Neural progenitor cell (in vitro differentiated cells): Measurements from ENCODE around the gene ZNF736. TPM values are rescaled to one million over a fixed set of nuclear protein-coding genes. Genes with fewer than 3 reads are reported as not detected.
"Not testable (repeated sequence)": the region's sequence is repeated elsewhere in the genome, so short reads cannot be mapped to it uniquely, and the experiment has no call there.

Experiments
- DNase-seq: peaks from one replicate; pipeline ENCODE4 v3.0.0-alpha.2; 2016; ENCODE audit warnings: low spot score
- H2AFZ ChIP-seq: fragments of 200-600 bp; sonication (generic); replicated peaks from 2 replicates; pipeline ENCODE4 v1.6.1; 2016; ENCODE audit warnings: antibody characterized with exemption
- H3F3A ChIP-seq: fragments of 200-600 bp; sonication (generic); 2 replicates; pipeline ENCODE4 v1.6.1; 2016; ENCODE audit warnings: antibody characterized with exemption, low read depth
- H3K27ac ChIP-seq: fragments of 200-600 bp; sonication (generic); 2 replicates; pipeline ENCODE4 v1.5.1; 2016; ENCODE audit warnings: mild to moderate bottlenecking
- H3K27me3 ChIP-seq: fragments of 200-600 bp; sonication (generic); 2 replicates; pipeline ENCODE4 v1.6.1; 2016; ENCODE audit warnings: mild to moderate bottlenecking, moderate library complexity
- H3K36me3 ChIP-seq: fragments of 200-600 bp; sonication (generic); 2 replicates; pipeline ENCODE4 v1.5.1; 2016
- H3K4me1 ChIP-seq: fragments of 200-600 bp; sonication (generic); 2 replicates; pipeline ENCODE4 v1.6.1; 2016; ENCODE audit warnings: mixed run types
- H3K4me2 ChIP-seq: fragments of 200-600 bp; sonication (generic); 2 replicates; pipeline ENCODE4 v1.6.1; 2016
- H3K4me3 ChIP-seq: fragments of 200-600 bp; sonication (generic); 2 replicates; pipeline ENCODE4 v1.5.1; 2016
- H3K79me2 ChIP-seq: fragments of 200-600 bp; sonication (generic); 2 replicates; pipeline ENCODE4 v1.6.1; 2016; ENCODE audit warnings: low read depth
- H3K9ac ChIP-seq: fragments of 200-600 bp; sonication (generic); 2 replicates; pipeline ENCODE4 v1.6.1; 2016
- H3K9me3 ChIP-seq: fragments of 200-600 bp; sonication (generic); 2 replicates; pipeline ENCODE4 v1.5.1; 2016; ENCODE audit warnings: low read depth
- H4K20me1 ChIP-seq: fragments of 200-600 bp; sonication (generic); 2 replicates; pipeline ENCODE4 v1.6.1; 2016; ENCODE audit warnings: low read depth
- H3K27ac Mint-ChIP-seq: 3 replicates; pipeline ENCODE4 v1.8.0; 2021; ENCODE audit warnings: mixed read lengths
- H3K27me3 Mint-ChIP-seq: 2 replicates; pipeline ENCODE4 v1.8.0; 2022; ENCODE audit warnings: low read depth, mild to moderate bottlenecking, inconsistent platforms, moderate library complexity, mixed read lengths; ENCODE audit not compliant: insufficient read depth
- H3K36me3 Mint-ChIP-seq: 3 replicates; pipeline ENCODE4 v1.8.0; 2021; ENCODE audit warnings: mixed read lengths
- H3K4me1 Mint-ChIP-seq: 3 replicates; pipeline ENCODE4 v1.8.0; 2021; ENCODE audit warnings: mixed read lengths
- H3K4me3 Mint-ChIP-seq: 3 replicates; pipeline ENCODE4 v1.8.0; 2021; ENCODE audit warnings: mild to moderate bottlenecking, moderate library complexity, mixed read lengths
- H3K9me3 Mint-ChIP-seq: 3 replicates; pipeline ENCODE4 v1.8.0; 2020; ENCODE audit warnings: mixed read lengths
- EZH2 ChIP-seq: fragments of 200-600 bp; sonication (generic); IDR thresholded peaks from 2 replicates; pipeline ENCODE4 v1.6.1; 2017; ENCODE audit warnings: antibody characterized with exemption, mild to moderate bottlenecking, moderate library complexity
- EZH2phosphoT487 ChIP-seq: fragments of 200-600 bp; sonication (generic); IDR thresholded peaks from 2 replicates; pipeline ENCODE4 v1.6.1; 2017; ENCODE audit warnings: antibody characterized with exemption
- total RNA-seq: library from RNA; depleted of rRNA; stranded (reverse); fragments of >200 nt; gene quantifications from 2 replicates; pipeline ENCODE4 v1.2.3, GENCODE V29; 2015; ENCODE audit warnings: low replicate concordance
- TF ChIP-seq, protein P1 (sequence below): fragments of 200-600 bp; sonication (generic); IDR thresholded peaks from 2 replicates; pipeline ENCODE4 v1.5.1; 2017; ENCODE audit warnings: antibody characterized with exemption, mild to moderate bottlenecking

ZNF736 gene
- total RNA-seq, 1 donor from 2014 or later = not detected

DNA sequence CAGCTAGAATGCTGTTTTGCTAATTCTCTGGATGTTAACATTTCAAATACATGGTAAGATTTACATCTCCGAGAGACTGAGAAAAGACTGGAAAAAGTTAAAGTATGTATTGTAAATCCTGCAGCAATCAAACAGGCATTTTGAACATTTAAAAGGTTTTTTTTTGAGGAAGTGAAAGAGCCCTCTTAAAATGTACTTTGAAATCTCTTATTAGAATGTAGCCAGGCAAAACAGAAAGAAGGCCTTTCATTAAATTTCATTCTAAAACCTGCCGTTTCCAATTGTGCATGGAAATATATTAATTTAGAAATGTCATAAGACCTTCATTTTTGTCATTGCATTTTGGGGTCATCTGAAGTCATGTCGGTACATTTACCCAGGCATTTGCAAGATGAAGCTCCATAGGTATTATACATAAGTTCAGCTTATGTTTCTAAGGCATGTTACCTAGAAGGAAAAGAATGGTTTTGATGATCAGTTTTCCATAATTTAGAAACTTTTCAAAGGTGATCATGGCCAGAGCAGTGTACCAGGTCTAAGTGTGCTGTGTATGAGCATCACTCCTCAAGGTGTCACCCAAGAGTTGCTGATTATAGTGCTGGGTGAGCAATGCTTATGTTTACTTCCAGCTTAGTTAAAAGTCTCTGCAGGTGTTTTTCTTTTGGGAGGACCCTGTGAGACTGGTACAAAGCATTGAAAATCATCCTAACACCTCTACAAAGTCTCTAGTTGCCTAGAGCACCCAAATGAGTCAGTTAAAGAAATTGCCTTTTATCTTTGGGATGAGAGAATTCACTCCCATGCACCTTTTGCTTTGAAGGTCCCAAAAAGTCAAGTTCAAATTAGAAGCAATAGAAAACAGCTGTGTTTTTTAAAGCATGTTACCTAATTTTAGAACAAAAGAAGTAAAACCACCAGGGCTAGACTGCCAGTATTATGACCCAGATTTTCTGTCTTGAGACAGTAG lies 7.1 kb downstream of the ZNF736 start:
- H3K9me3 ChIP-seq = peaks cover 51% of the 10 kb centered on the region
- no peaks in the 10 kb centered on the region for H3K4me1 Mint-ChIP-seq
- H2AFZ ChIP-seq = no peak overlapping the region
- H4K20me1 ChIP-seq = no peaks in the 10 kb centered on the region
- H3K79me2 ChIP-seq = no peaks in the 10 kb centered on the region
- no peak overlapping the region for H3K27ac Mint-ChIP-seq
- no peak for DNase-seq
- TF ChIP-seq EZH2 = no peak
- TF ChIP-seq, protein P1, sequence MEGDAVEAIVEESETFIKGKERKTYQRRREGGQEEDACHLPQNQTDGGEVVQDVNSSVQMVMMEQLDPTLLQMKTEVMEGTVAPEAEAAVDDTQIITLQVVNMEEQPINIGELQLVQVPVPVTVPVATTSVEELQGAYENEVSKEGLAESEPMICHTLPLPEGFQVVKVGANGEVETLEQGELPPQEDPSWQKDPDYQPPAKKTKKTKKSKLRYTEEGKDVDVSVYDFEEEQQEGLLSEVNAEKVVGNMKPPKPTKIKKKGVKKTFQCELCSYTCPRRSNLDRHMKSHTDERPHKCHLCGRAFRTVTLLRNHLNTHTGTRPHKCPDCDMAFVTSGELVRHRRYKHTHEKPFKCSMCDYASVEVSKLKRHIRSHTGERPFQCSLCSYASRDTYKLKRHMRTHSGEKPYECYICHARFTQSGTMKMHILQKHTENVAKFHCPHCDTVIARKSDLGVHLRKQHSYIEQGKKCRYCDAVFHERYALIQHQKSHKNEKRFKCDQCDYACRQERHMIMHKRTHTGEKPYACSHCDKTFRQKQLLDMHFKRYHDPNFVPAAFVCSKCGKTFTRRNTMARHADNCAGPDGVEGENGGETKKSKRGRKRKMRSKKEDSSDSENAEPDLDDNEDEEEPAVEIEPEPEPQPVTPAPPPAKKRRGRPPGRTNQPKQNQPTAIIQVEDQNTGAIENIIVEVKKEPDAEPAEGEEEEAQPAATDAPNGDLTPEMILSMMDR = no peak
- TF ChIP-seq EZH2phosphoT487 = no peak
- no peak overlapping the region for H3K27ac ChIP-seq
- H3K4me2 ChIP-seq = no peak overlapping the region
- H3K36me3 ChIP-seq = no peaks in the 10 kb centered on the region
- H3K4me3 ChIP-seq = no peak overlapping the region
- no peaks in the 10 kb centered on the region for H3K36me3 Mint-ChIP-seq
- H3K27me3 Mint-ChIP-seq = no peaks in the 10 kb centered on the region
- no peak overlapping the region for H3K9ac ChIP-seq
- H3K27me3 ChIP-seq = no peaks in the 10 kb centered on the region
- no peaks in the 10 kb centered on the region for H3F3A ChIP-seq
- no peaks in the 10 kb centered on the region for H3K4me1 ChIP-seq
- no peak overlapping the region for H3K4me3 Mint-ChIP-seq
- peaks cover 30% of the 10 kb centered on the region for H3K9me3 Mint-ChIP-seq

DNA sequence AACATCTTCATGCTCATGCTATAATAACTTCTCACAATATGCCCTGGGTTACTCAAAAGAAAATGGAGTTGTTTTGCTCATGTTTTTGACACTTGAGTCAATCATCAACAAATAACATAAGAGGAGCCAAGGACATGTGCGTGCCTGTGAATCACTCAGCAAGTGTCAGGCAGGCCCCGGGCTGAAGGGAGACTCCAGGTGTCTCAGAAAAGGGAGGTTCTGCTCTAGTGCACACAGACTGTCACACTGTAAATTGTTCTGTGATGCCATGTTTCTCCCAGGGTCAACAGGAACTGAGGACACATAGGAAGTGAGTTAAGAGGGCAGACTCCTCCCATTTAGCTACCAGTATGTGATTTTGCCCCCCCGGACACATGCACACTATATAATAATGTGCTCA lies 10.4 kb downstream of the ZNF736 start:
- not testable (repeated sequence) for H3K27me3 Mint-ChIP-seq, H3K4me3 ChIP-seq, H3K4me2 ChIP-seq, DNase-seq, H3K27ac Mint-ChIP-seq, H2AFZ ChIP-seq, H3K9ac ChIP-seq, H3K27me3 ChIP-seq, H4K20me1 ChIP-seq, H3K36me3 ChIP-seq, H3K79me2 ChIP-seq, H3K27ac ChIP-seq, H3K36me3 Mint-ChIP-seq, H3K4me3 Mint-ChIP-seq, H3F3A ChIP-seq, H3K4me1 ChIP-seq, H3K4me1 Mint-ChIP-seq
- H3K9me3 Mint-ChIP-seq = peaks cover 43% of the 10 kb centered on the region
- H3K9me3 ChIP-seq = peaks cover 53% of the 10 kb centered on the region

DNA sequence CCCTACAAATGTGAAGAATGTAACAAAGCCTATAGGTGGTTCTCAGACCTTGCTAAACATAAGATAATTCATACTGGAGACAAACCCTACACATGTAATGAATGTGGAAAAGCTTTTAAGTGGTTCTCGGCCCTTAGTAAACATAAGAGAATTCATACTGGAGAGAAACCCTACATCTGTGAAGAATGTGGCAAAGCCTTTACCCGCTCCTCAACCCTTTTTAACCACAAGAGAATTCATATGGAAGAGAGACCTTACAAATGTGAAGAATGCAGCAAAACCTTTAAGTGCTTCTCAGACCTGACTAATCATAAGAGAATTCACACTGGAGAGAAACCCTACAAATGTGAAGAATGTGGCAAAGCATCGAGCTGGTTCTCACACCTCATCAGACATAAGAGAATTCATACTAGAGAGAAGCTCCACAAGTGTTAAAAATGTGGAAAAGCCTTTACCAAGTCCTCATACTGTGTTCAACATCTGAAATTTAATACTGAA lies 35.0 kb downstream of the ZNF736 start:
- not testable (repeated sequence) for H3K4me2 ChIP-seq, H4K20me1 ChIP-seq, H3K4me1 ChIP-seq, H3K9ac ChIP-seq, H2AFZ ChIP-seq, H3F3A ChIP-seq, H3K36me3 ChIP-seq, H3K4me1 Mint-ChIP-seq, H3K27ac Mint-ChIP-seq, DNase-seq, H3K27me3 ChIP-seq, H3K27ac ChIP-seq, H3K4me3 Mint-ChIP-seq, H3K4me3 ChIP-seq, H3K79me2 ChIP-seq, H3K27me3 Mint-ChIP-seq, H3K36me3 Mint-ChIP-seq
- H3K9me3 ChIP-seq = peaks cover 24% of the 10 kb centered on the region
- peaks cover 67% of the 10 kb centered on the region for H3K9me3 Mint-ChIP-seq

DNA sequence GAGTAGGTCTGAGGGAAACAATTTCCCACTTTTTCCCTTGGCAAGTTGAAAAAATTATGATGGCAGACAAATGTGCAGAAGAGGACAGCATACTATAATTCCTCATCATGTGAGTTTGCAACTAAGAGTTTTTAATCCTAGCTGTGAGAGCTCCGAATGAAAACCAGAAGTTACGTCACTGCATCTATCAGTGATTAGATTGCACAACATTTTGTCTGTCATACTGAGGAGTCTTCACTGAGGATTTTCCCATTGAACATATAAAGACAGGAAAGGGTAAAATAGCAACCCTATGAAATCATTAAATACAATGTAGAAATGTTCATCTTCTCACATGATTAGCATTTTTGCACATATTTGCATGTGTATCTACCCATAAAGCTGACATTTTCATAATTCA lies 45.8 kb downstream of the ZNF736 start:
- H3K4me3 Mint-ChIP-seq = no peak overlapping the region
- Histone ChIP-seq H3K4me1 (no peaks in the 10 kb centered on the region), H3F3A (no peaks in the 10 kb centered on the region), H3K79me2 (no peaks in the 10 kb centered on the region), H3K27ac (no peak overlapping the region), H2AFZ (no peak overlapping the region), H4K20me1 (no peaks in the 10 kb centered on the region), H3K27me3 (no peaks in the 10 kb centered on the region), H3K36me3 (no peaks in the 10 kb centered on the region), H3K4me3 (no peak overlapping the region), H3K9me3 (peaks cover 13% of the 10 kb centered on the region), H3K4me2 (no peak overlapping the region), H3K9ac (no peak overlapping the region)
- H3K27me3 Mint-ChIP-seq = no peaks in the 10 kb centered on the region
- H3K36me3 Mint-ChIP-seq = no peaks in the 10 kb centered on the region
- TF ChIP-seq EZH2 = no peak
- TF ChIP-seq, protein P1 = no peak
- no peak overlapping the region for H3K27ac Mint-ChIP-seq
- no peak for DNase-seq
- no peaks in the 10 kb centered on the region for H3K4me1 Mint-ChIP-seq
- peaks cover 53% of the 10 kb centered on the region for H3K9me3 Mint-ChIP-seq
